Measurements from ENCODE around the gene HCN1. TPM values are rescaled to one million over a fixed set of nuclear protein-coding genes. Genes with fewer than 3 reads are reported as not detected.

HCN1 gene
- total and polyA plus RNA-seq, 2 of the 8 experiments (the other 6 are each of a cell fraction or from before 2014, with no cell fraction given): 1.1 to 6.7 TPM

DNA sequence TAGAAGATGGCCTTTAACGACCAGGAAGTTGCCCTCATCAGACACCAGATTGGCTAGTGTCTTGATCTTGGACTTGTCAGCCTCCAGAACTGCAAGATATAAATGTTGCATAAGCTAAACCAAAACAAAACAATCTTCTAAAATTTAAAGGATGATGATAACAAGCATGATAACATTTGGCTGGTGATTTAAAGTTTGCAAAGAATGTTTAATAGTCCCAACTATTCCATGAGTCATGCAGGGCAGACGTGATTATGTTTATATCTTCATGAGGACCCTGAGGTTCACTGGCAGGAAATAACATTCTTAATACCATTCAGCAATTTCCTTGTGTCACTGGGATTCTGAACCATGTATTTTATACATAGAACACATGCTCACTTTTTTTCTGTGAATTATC lies 319.8 kb downstream of the HCN1 start (continued):
- TF ChIP-seq CHD7 (IDR thresholded peaks at IDR 0.05; ENCODE audit: insufficient replicate concordance, low read length) (no peak), HDAC2 (IDR thresholded peaks at IDR 0.05; ENCODE audit: borderline replicate concordance in 1 of 2, low read depth in 2 of 2, low read length in 2 of 2) (no peak), POLR2A (IDR thresholded peaks at IDR 0.05; ENCODE audit: control extremely low read depth in 1 of 2, low read depth in 2 of 2, low read length in 2 of 2) (no peak), POLR2AphosphoS5 (IDR thresholded peaks at IDR 0.05; ENCODE audit: low read depth, low read length) (no peak), KDM1A (IDR thresholded peaks at IDR 0.05; ENCODE audit: borderline replicate concordance, low read length) (no peak), CTBP2 (IDR thresholded peaks at IDR 0.05; ENCODE audit: borderline replicate concordance, insufficient read depth, insufficient read length, low read length) (no peak), SP2 (IDR thresholded peaks at IDR 0.05; ENCODE audit: low read length) (no peak), TAF1 (IDR thresholded peaks at IDR 0.05; ENCODE audit: low read depth, low read length) (no peak), POU5F1 (IDR thresholded peaks at IDR 0.05; ENCODE audit: low read depth, low read length) (no peak), SP4 (IDR thresholded peaks at IDR 0.05; ENCODE audit: low read length) (no peak), TEAD4 (IDR thresholded peaks at IDR 0.05; ENCODE audit: low read depth, low read length) (no peak), RAD21 (IDR thresholded peaks at IDR 0.05 in 1 of 2, conservative IDR thresholded peaks at IDR 0.05 in 1 of 2; ENCODE audit: low read depth in 2 of 2, low read length in 2 of 2) (no peak)

All from H1 (cell line).